Ureter (tissue), 1 donor: ENCODE data around the gene IBA57. TPM values are rescaled to one million over a fixed set of nuclear protein-coding genes. Genes with fewer than 3 reads are reported as not detected.
"Not testable (repeated sequence)": the region's sequence is repeated elsewhere in the genome, so short reads cannot be mapped to it uniquely, and the experiment has no call there.

Experiments used
- DNase-seq: peaks from one replicate; pipeline ENCODE4 v3.0.0-alpha.2; 2020; ENCODE audit warnings: low spot score
- total RNA-seq: library from RNA; stranded (reverse); gene quantifications from one replicate; pipeline ENCODE4 v1.2.4, GENCODE V29; 2023
- donor health status: DM: yes; HTN: yes; CAD: no.

Gene IBA57
- total RNA-seq, 1 donor from 2014 or later = 11.5 TPM

DNA sequence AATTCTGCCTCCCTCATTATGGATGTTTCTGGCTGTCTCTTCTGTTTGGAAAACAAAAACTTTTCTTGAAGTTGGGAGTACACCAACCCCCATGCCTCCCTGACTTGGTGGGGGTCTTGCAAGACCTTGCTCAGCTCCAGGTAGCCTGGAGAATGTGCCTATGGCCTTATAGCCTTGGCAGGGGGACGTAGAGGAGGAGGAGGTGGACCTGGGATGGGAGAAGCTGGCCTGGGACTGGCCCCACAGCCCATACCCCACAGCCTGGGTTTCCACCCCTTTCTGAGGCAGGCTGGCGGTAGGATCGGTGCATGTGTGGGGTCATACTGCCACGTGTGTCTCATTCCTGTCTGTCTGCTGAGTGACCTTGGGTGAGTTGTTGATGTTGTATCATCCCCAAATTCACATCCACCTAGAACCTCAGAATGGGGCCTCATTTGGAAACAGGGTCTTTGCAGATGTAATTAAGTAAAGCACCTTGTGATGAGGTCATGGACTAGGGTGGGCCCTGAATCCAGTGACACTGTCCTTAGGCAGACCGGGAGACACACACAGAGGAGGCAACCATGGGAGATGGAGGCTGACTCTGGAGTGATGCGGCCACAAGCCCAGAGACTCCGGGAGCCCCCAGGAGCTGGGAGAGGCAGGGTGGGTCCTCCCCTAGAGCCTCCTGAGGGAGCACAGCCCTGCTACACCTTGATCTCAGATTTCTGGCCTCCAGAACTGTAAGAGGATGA is 60.7 kb downstream of the IBA57 start:
- DNase-seq = no peak

DNA sequence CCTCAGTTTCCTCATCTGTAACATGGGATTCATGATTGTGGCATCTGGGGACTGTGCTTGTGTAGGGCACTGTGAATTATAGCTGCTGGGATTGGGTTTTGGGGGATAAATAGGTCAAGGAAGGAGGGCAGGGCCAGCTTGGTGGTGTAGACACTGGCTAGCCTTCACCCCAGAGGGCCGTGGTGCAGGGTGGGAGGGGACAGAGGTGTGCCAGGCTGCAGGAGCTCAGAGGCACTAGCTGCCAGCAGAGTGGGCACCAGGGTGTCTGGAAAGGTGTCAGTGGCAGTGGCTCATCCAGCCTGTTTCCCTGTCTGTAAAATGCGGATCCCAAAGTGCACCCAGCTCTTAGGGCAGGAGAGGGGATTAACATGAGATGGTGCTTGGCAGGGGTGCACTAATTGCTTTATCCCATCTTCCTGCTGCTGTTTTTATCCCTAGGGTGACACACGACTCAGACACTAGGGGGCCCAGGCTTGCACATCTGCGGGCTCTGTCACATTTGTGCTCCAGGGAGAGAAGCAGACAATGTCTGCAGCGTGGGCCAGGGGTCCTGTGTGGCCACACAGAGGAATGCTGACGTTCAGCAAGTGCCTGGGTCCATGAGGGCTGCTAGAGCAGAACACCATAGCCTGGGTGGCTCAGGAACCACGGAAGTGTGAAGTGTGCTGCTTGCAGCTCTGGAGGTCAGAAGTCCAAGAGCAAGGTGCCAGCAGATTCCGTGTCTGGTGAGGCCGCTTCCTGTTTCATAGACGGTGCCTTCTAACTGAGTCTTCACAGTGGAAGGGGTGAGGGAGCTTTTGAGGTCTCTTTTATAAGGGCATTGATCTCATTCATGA is 61.6 kb downstream of the IBA57 start:
- no peak for DNase-seq

DNA sequence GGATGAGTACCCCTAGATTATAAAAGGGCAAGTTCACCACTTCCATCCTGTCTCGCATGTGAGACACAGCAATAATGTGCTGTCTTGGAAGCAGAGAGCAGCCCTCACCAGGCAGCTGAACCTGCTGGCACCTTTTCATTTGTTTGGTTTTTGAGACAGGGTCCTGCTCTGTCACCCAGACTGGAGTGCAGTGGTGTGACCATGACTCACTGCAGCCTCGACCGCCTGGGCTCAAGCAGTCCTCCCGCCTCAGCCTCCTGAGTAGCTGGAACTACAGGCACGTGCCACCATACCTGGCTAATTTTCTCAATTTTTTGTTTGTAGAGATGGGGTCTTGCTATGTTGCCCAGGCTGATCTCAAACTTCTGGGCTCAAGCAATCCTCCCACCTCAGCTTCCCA is 62.5 kb downstream of the IBA57 start:
- not testable (repeated sequence) for DNase-seq

DNA sequence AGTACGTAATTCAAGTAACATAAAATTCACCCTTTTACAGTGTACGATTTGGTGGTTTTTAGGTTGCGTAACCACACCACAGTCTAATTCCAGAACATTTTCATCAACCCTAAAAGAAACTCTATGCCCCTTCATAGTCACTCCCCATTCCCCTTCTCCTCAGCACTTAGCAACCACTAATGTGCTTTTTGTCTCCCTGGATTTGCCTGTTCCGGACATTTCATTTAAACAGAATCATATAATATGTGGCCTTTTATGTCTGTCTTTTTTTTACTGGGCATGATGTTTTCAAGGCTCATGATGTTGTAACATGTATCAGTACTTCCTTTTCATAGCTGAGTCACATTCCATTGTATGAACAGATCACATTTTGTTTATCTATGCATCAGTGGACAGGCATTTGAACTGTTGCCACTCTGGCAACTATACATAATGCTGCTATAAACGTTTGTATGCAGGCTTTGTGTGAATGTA is 63.0 kb downstream of the IBA57 start:
- DNase-seq = no peak

DNA sequence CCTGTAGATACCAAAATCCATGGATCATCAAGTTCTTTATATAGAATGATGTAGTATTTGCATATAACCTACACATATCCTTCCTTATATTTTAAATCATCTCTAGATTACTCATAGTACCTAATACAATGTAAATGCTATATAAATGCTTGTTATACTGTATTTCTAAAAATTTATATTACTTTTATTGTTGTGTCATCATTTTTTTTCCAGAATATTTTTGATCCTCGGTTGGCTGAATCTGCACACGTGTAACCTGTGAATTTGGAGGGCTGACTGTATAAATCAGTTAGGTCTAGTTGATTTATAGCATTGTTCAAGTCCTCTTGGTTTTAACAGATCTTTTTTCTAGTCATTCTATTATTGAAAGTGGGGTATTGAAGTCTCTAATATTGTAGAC is 65.6 kb downstream of the IBA57 start:
- DNase-seq = no peak

Other genes starting within 250 kb of the IBA57 start
- 2.7 TPM for gene WNT9A, start 217.9 kb upstream of the IBA57 start, total RNA-seq
- gene WNT3A, start 158.8 kb upstream of the IBA57 start, total RNA-seq = 0.21 TPM
- 361 TPM for gene ARF1, start 83.1 kb upstream of the IBA57 start, total RNA-seq
- gene C1orf35, start 62.5 kb upstream of the IBA57 start, total RNA-seq = 16.5 TPM
- 43.7 TPM for gene MRPL55, start 56.5 kb upstream of the IBA57 start, total RNA-seq
- 182 TPM for gene GUK1, start 25.5 kb upstream of the IBA57 start, total RNA-seq
- 3.9 TPM for gene GJC2, start 15.9 kb upstream of the IBA57 start, total RNA-seq
- gene OBSCN, start 42.2 kb downstream of the IBA57 start, total RNA-seq = 42.2 TPM
- 40.1 TPM for gene TRIM11, start 241.0 kb downstream of the IBA57 start, total RNA-seq